ENCODE measurements around the gene MVB12B. TPM values are rescaled to one million over a fixed set of nuclear protein-coding genes. Genes with fewer than 3 reads are reported as not detected.

The MVB12B gene
- total RNA-seq, 2 donors from 2014 or later, result 9.8 to 15.8 TPM

DNA sequence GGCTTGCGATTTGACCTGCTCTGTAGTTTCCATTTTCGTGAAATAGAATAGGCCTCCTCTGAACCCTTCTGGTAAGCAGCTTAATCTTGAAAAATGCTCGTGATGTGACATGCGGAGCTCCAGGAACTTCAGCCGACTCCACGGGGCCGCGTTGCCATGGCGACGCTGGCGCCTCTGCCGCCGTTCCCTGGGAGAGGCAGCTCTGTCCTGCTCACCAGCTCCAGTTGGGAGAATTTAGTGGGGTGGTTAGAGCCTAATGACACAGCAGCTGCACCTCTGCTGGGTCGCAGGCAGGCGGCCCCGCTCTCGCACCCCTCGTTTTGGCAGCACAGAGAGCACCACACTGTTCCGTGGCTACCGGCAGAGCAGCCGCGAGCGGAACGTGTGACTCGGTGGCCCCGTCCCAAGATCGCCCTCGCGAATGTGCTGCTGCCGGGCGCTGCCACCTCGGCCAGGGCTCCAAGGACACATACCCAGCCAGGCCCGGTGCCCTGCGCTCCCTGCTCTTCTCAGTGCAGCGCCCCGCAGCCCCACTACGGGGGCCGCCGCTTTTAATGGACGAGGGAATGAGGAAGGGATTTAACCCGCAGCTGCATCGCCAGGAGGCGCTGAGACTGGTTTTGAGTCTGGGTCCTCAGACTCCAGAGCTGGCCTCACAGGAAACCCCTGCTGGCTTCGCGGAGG, 155.9 kb downstream of the MVB12B start:
- Histone ChIP-seq H3K9ac (ENCODE audit: low read depth in 2 of 2, low read length in 2 of 2) (no peak overlapping the region), H3K36me3 (no peaks in the 10 kb centered on the region), H3K4me3 (no peak overlapping the region), H3K9me3 (no peaks in the 10 kb centered on the region), H3K27ac (no peak overlapping the region), H3K4me1 (no peaks in the 10 kb centered on the region), H3K27me3 (no peaks in the 10 kb centered on the region)
- intact Hi-C loops (cut with DNase I), result no loop called here
- TF ChIP-seq, protein P1, sequence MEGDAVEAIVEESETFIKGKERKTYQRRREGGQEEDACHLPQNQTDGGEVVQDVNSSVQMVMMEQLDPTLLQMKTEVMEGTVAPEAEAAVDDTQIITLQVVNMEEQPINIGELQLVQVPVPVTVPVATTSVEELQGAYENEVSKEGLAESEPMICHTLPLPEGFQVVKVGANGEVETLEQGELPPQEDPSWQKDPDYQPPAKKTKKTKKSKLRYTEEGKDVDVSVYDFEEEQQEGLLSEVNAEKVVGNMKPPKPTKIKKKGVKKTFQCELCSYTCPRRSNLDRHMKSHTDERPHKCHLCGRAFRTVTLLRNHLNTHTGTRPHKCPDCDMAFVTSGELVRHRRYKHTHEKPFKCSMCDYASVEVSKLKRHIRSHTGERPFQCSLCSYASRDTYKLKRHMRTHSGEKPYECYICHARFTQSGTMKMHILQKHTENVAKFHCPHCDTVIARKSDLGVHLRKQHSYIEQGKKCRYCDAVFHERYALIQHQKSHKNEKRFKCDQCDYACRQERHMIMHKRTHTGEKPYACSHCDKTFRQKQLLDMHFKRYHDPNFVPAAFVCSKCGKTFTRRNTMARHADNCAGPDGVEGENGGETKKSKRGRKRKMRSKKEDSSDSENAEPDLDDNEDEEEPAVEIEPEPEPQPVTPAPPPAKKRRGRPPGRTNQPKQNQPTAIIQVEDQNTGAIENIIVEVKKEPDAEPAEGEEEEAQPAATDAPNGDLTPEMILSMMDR (IDR thresholded peaks at IDR 0.05), result no peak
- DNase-seq, result no peak

DNA sequence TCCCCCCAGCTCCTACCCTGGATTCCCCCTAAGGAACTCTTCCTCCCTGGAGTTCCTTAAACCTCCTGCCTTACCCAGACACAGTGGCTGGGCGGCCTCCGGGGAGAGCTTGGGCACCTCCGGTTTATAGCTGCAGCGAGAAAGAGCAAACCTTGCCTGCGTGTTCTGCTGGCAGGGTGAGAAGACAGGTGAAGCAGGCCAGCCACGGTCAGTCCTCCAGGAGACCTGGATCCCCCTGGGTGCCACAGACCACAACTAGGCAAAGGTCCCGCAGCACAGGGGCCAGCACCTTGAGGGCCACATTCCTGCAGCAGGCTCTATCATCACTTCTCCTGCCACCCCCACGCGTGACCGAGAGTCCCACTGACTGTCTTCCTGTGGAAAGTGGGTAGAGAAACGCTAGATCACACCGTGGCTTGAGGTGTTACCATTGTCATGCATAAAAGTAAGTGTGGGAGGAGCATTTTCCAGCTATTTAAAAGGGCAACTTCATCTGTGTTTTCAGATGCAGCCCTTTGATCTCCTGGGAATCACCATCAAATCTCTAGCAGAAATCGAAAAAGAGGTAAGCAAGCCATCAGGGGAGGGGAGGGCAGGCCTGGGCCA, 156.9 kb downstream of the MVB12B start:
- H3K27me3 ChIP-seq, result no peaks in the 10 kb centered on the region
- no peaks in the 10 kb centered on the region for H3K9me3 ChIP-seq
- no peak overlapping the region for H3K9ac ChIP-seq (ENCODE audit: low read depth in 2 of 2, low read length in 2 of 2)
- TF ChIP-seq, protein P1 (IDR thresholded peaks at IDR 0.05), result no peak
- no peaks in the 10 kb centered on the region for H3K4me1 ChIP-seq
- H3K27ac ChIP-seq, result no peak overlapping the region
- H3K36me3 ChIP-seq, result no peaks in the 10 kb centered on the region
- DNase-seq, result no peak
- intact Hi-C loops (cut with DNase I), result no loop called here
- H3K4me3 ChIP-seq, result no peak overlapping the region

DNA sequence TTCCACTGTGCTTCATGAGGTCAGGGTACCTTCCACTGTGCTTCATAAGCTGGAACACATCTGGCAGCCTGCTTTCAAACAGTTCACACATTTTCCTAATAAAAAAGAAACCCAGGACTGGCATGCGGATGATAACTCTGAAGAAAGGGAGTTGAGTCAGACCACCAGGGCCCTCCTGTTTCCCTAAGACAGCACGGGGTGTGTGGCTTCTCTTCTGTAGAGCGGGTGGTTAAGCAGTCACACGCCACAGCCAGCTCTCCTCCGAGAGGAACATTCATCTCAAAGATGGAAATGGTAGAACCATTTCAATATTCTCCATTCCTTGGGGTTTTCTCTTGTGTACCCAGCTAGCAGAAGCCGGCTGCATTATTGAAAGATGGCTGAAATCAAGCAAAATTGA, 159.0 kb downstream of the MVB12B start:
- no peaks in the 10 kb centered on the region for H3K36me3 ChIP-seq
- no peaks in the 10 kb centered on the region for H3K4me1 ChIP-seq
- no peak overlapping the region for H3K4me3 ChIP-seq
- no peaks in the 10 kb centered on the region for H3K27me3 ChIP-seq
- TF ChIP-seq, protein P1 (IDR thresholded peaks at IDR 0.05), result no peak
- no peak overlapping the region for H3K9ac ChIP-seq (ENCODE audit: low read depth in 2 of 2, low read length in 2 of 2)
- no peak overlapping the region for H3K27ac ChIP-seq
- H3K9me3 ChIP-seq, result no peaks in the 10 kb centered on the region
- intact Hi-C loops (cut with DNase I), result loop anchor here (5.0 kb wide), 1 partner anchor 183 kb away; no protein-coding TSS in a partner anchor
- DNase-seq, result no peak

DNA sequence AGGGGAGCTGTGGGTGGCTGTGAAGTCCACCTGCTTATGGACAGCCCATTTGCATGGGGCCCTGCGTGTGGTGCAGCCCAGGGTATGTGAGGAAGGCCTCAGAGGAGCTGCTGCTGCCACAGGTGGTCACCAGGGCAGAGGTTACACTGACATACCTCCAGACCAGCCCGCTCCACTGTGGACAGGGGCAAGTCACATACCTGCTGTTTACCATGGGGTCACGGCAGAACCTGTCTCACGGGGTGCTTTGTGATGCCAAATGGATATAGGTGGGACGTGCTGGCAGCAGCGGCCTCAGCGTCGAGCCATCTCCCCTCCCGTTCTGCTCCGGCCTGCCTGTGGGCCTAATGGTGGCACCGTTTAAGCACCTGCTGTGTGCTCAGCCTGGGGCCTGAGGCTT, 159.6 kb downstream of the MVB12B start:
- no peak overlapping the region for H3K9ac ChIP-seq (ENCODE audit: low read depth in 2 of 2, low read length in 2 of 2)
- no peaks in the 10 kb centered on the region for H3K4me1 ChIP-seq
- H3K4me3 ChIP-seq, result no peak overlapping the region
- H3K27ac ChIP-seq, result no peak overlapping the region
- no peaks in the 10 kb centered on the region for H3K9me3 ChIP-seq
- intact Hi-C loops (cut with DNase I), result loop anchor here (5.0 kb wide), 1 partner anchor 184 kb away; no protein-coding TSS in a partner anchor
- no peak for DNase-seq
- no peaks in the 10 kb centered on the region for H3K36me3 ChIP-seq
- H3K27me3 ChIP-seq, result no peaks in the 10 kb centered on the region
- TF ChIP-seq, protein P1 (IDR thresholded peaks at IDR 0.05), result no peak

DNA sequence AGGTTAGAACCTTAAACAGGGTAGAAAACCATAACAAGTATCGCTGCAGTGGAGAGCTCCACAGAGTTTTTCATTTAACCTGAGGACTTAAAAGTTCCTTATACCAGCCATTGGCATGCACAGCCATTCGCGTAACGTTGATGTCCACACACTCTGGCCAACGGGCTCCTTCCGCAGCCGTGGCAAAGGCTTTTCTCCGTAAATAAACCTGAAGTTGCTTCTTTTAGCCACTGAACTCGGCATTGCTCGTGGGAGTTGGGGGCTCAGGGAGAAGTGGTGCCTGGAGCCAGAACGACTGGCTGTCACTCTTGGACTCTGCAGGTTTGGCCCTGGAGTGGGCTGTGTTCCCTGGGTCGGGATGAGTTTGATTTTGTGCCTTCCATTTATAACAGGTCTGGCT, 161.2 kb downstream of the MVB12B start:
- Histone ChIP-seq H3K36me3 (no peaks in the 10 kb centered on the region), H3K9ac (ENCODE audit: low read depth in 2 of 2, low read length in 2 of 2) (no peak overlapping the region), H3K4me3 (no peak overlapping the region), H3K4me1 (no peaks in the 10 kb centered on the region), H3K27ac (no peak overlapping the region), H3K27me3 (no peaks in the 10 kb centered on the region), H3K9me3 (no peaks in the 10 kb centered on the region)
- DNase-seq, result no peak
- intact Hi-C loops (cut with DNase I), result loop anchor here (5.0 kb wide), 1 partner anchor 186 kb away; no protein-coding TSS in a partner anchor
- TF ChIP-seq, protein P1 (IDR thresholded peaks at IDR 0.05), result no peak
